Vagina (tissue), 2 donors: ENCODE data around the gene GNG4.

Source experiments
- CTCF ChIP-seq, 3 experiments: fragments of 450-650 bp in 2 of 3; fragments of 200-600 bp in 1 of 3; sonication (generic) in 1 of 3; IDR thresholded peaks; one replicate each; pipeline ENCODE4 v1.5.1; 2017 to 2019; ENCODE audit warnings: antibody characterized with exemption in 3 of 3, mild to moderate bottlenecking in 2 of 3, moderate library complexity in 2 of 3
- POLR2A ChIP-seq, 2 donors: fragments of 450-650 bp; IDR thresholded peaks; one replicate each; pipeline ENCODE4 v1.6.1; 2017; ENCODE audit warnings: antibody characterized with exemption in 2 of 2, mild to moderate bottlenecking in 2 of 2, moderate library complexity in 2 of 2
- POLR2AphosphoS5 ChIP-seq, 2 donors: sonication (generic); formaldehyde crosslinking; IDR thresholded peaks; one replicate each; pipeline ENCODE4 v1.9.0; 2017; ENCODE audit warnings: antibody characterized with exemption in 2 of 2, mild to moderate bottlenecking in 2 of 2, low read depth in 1 of 2; ENCODE audit not compliant: insufficient read depth in 1 of 2

- TF ChIP-seq CTCF (IDR thresholded peaks at IDR 0.05) (no peak), POLR2A (IDR thresholded peaks at IDR 0.05) (no peak), POLR2AphosphoS5 (IDR thresholded peaks at IDR 0.05; ENCODE audit: insufficient read depth in 1 of 2, low read depth in 1 of 2) (no peak)
These were observed 12.0 kb upstream of the GNG4 start for GRCh38 chr1:235661568-235661967.
